T-helper 17 cell (primary cell): Measurements from ENCODE around the gene NUMA1. TPM values are rescaled to one million over a fixed set of nuclear protein-coding genes. Genes with fewer than 3 reads are reported as not detected.

Source experiments
- ATAC-seq: fragments of 150-1000 bp; cut with Tn5 transposase; 2 replicates; pipeline ENCODE4 v1.10.0; 2021; ENCODE audit warnings: mild to moderate bottlenecking, moderate library complexity
- DNase-seq, 3 donors: peaks; one replicate each; pipeline versions ENCODE4 v3.0.0 to v3.0.0-alpha.2; 2020 to 2021
- H3K9me3 ChIP-seq: one replicate; pipeline ENCODE4 v1.7.0; 2013; ENCODE audit warnings: low read length, mild to moderate bottlenecking; ENCODE audit not compliant: control insufficient read depth, poor library complexity, severe bottlenecking
- H3K27ac Mint-ChIP-seq: one replicate; pipeline ENCODE4 v1.8.0; 2022; ENCODE audit warnings: mild to moderate bottlenecking, moderate library complexity, mixed read lengths
- H3K27me3 Mint-ChIP-seq: one replicate; pipeline ENCODE4 v1.8.0; 2022; ENCODE audit warnings: mixed read lengths
- H3K36me3 Mint-ChIP-seq: one replicate; pipeline ENCODE4 v1.8.0; 2022; ENCODE audit warnings: low read depth, mixed read lengths
- H3K4me1 Mint-ChIP-seq: one replicate; pipeline ENCODE4 v1.8.0; 2022; ENCODE audit warnings: mild to moderate bottlenecking, mixed read lengths
- H3K4me3 Mint-ChIP-seq: one replicate; pipeline ENCODE4 v1.8.0; 2022; ENCODE audit warnings: mild to moderate bottlenecking, moderate library complexity, mixed read lengths
- total RNA-seq, 4 donors: library from RNA in 2 of 4; stranded (reverse) in 2 of 4; gene quantifications; one replicate each; pipeline ENCODE4 v1.2.3 and lab custom pipeline; 2022 to 2026

Gene NUMA1
- total RNA-seq, 2 donors from 2014 or later = 207 to 208 TPM

- no peak for ATAC-seq
- no peak for DNase-seq
- Mint-ChIP-seq H3K27me3 (no peaks in the 10 kb centered on the region), H3K36me3 (no peaks in the 10 kb centered on the region), H3K27ac (peak overlapping the region; percentile 97), H3K4me3 (no peak overlapping the region), H3K4me1 (peaks cover 32% of the 10 kb centered on the region)
- H3K9me3 ChIP-seq = no peaks in the 10 kb centered on the region
Observed at GRCh38 chr11:72085621-72086351, 5.4 kb upstream of the NUMA1 start.

- H3K36me3 Mint-ChIP-seq = no peaks in the 10 kb centered on the region
- H3K4me1 Mint-ChIP-seq = peaks cover 38% of the 10 kb centered on the region
- H3K27ac Mint-ChIP-seq = peak overlapping the region; percentile 97
- DNase-seq (no peak), ATAC-seq (no peak)
- no peak overlapping the region for H3K4me3 Mint-ChIP-seq
- no peaks in the 10 kb centered on the region for H3K27me3 Mint-ChIP-seq
- H3K9me3 ChIP-seq = no peaks in the 10 kb centered on the region
Observed at GRCh38 chr11:72084965-72085364, 4.6 kb upstream of the NUMA1 start.

- Mint-ChIP-seq H3K4me1 (peaks cover 39% of the 10 kb centered on the region), H3K27ac (peak overlapping the region; percentile 97), H3K27me3 (no peaks in the 10 kb centered on the region), H3K4me3 (no peak overlapping the region), H3K36me3 (no peaks in the 10 kb centered on the region)
- no peaks in the 10 kb centered on the region for H3K9me3 ChIP-seq
- DNase-seq = no peak
- ATAC-seq = no peak
Observed at GRCh38 chr11:72084076-72084475, 3.7 kb upstream of the NUMA1 start.

- H3K4me3 Mint-ChIP-seq = no peak overlapping the region
Observed at GRCh38 chr11:72083414-72083813, 3.1 kb upstream of the NUMA1 start.

GRCh38 chr11:72081821-72082453 is 1.6 kb upstream of the NUMA1 start:
- Mint-ChIP-seq H3K4me1 (peaks cover 48% of the 10 kb centered on the region), H3K4me3 (peak overlapping the region; percentile 78), H3K36me3 (no peaks in the 10 kb centered on the region)

More at GRCh38 chr11:72083414-72083813, 3.1 kb upstream of the NUMA1 start:
- no peak for DNase-seq
- Mint-ChIP-seq H3K27ac (peak overlapping the region; percentile 97), H3K36me3 (no peaks in the 10 kb centered on the region), H3K27me3 (no peaks in the 10 kb centered on the region), H3K4me1 (peaks cover 43% of the 10 kb centered on the region)
- no peak for ATAC-seq
- H3K9me3 ChIP-seq = no peaks in the 10 kb centered on the region

GRCh38 chr11:72081184-72081644 is 872 bp upstream of the NUMA1 start:
- peak overlapping the region; percentile 100 for H3K4me3 Mint-ChIP-seq
- ATAC-seq = no peak
- DNase-seq = no peak
- H3K4me1 Mint-ChIP-seq = peaks cover 51% of the 10 kb centered on the region
- H3K27me3 Mint-ChIP-seq = no peaks in the 10 kb centered on the region
- no peaks in the 10 kb centered on the region for H3K9me3 ChIP-seq
- no peaks in the 10 kb centered on the region for H3K36me3 Mint-ChIP-seq
- peak overlapping the region; percentile 97 for H3K27ac Mint-ChIP-seq

More at GRCh38 chr11:72081821-72082453, 1.6 kb upstream of the NUMA1 start:
- Mint-ChIP-seq H3K27me3 (no peaks in the 10 kb centered on the region), H3K27ac (peak overlapping the region; percentile 97)
- no peaks in the 10 kb centered on the region for H3K9me3 ChIP-seq
- no peak for DNase-seq
- ATAC-seq = no peak

GRCh38 chr11:72079819-72080325 is 470 bp downstream of the NUMA1 start:
- ATAC-seq = peak; percentile 29
- Mint-ChIP-seq H3K27me3 (no peaks in the 10 kb centered on the region), H3K27ac (peak overlapping the region; percentile 97), H3K36me3 (no peaks in the 10 kb centered on the region), H3K4me3 (peak overlapping the region; percentile 100), H3K4me1 (peaks cover 47% of the 10 kb centered on the region)
- peak in 1 of 3 donors; percentile 18 for DNase-seq
- no peaks in the 10 kb centered on the region for H3K9me3 ChIP-seq

- peaks cover 44% of the 10 kb centered on the region for H3K4me1 Mint-ChIP-seq
- H3K9me3 ChIP-seq = no peaks in the 10 kb centered on the region
- no peak for ATAC-seq
- peak overlapping the region; percentile 75 for H3K4me3 Mint-ChIP-seq
- no peak for DNase-seq
- no peaks in the 10 kb centered on the region for H3K36me3 Mint-ChIP-seq
- peak overlapping the region; percentile 97 for H3K27ac Mint-ChIP-seq
- no peaks in the 10 kb centered on the region for H3K27me3 Mint-ChIP-seq
Observed at GRCh38 chr11:72078477-72078876, 1.9 kb downstream of the NUMA1 start.

GRCh38 chr11:72075756-72076155 is 4.6 kb downstream of the NUMA1 start:
- no peak for DNase-seq
- H3K27me3 Mint-ChIP-seq = no peaks in the 10 kb centered on the region
- H3K9me3 ChIP-seq = no peaks in the 10 kb centered on the region
- H3K36me3 Mint-ChIP-seq = no peaks in the 10 kb centered on the region
- no peak for ATAC-seq
- peak overlapping the region; percentile 62 for H3K27ac Mint-ChIP-seq
- no peak overlapping the region for H3K4me3 Mint-ChIP-seq
- H3K4me1 Mint-ChIP-seq = peaks cover 38% of the 10 kb centered on the region

GRCh38 chr11:72075109-72075508 is 5.2 kb downstream of the NUMA1 start:
- ATAC-seq = no peak
- Mint-ChIP-seq H3K27ac (peak overlapping the region; percentile 62), H3K4me1 (peaks cover 36% of the 10 kb centered on the region), H3K27me3 (no peaks in the 10 kb centered on the region), H3K4me3 (no peak overlapping the region), H3K36me3 (no peaks in the 10 kb centered on the region)
- no peak for DNase-seq
- no peaks in the 10 kb centered on the region for H3K9me3 ChIP-seq

GRCh38 chr11:72072348-72072747 is 8.0 kb downstream of the NUMA1 start:
- ATAC-seq (no peak), DNase-seq (no peak)
- no peaks in the 10 kb centered on the region for H3K9me3 ChIP-seq
- peaks cover 7% of the 10 kb centered on the region for H3K36me3 Mint-ChIP-seq
- peaks cover 33% of the 10 kb centered on the region for H3K4me1 Mint-ChIP-seq
- no peaks in the 10 kb centered on the region for H3K27me3 Mint-ChIP-seq
- H3K27ac Mint-ChIP-seq = no peak overlapping the region
- H3K4me3 Mint-ChIP-seq = no peak overlapping the region

- Mint-ChIP-seq H3K27me3 (no peaks in the 10 kb centered on the region), H3K4me3 (no peak overlapping the region), H3K36me3 (peaks cover 9% of the 10 kb centered on the region), H3K27ac (peak overlapping the region; percentile 51), H3K4me1 (peaks cover 32% of the 10 kb centered on the region)
- H3K9me3 ChIP-seq = no peaks in the 10 kb centered on the region
- ATAC-seq = no peak
- DNase-seq = no peak
Observed at GRCh38 chr11:72070491-72070890, 9.9 kb downstream of the NUMA1 start.

- DNase-seq (no peak), ATAC-seq (peak; percentile 44)
- peak overlapping the region; percentile 51 for H3K27ac Mint-ChIP-seq
Observed at GRCh38 chr11:72069787-72070251, 10.5 kb downstream of the NUMA1 start.

More at GRCh38 chr11:72069787-72070251, 10.5 kb downstream of the NUMA1 start:
- Mint-ChIP-seq H3K4me1 (peaks cover 32% of the 10 kb centered on the region), H3K4me3 (peak overlapping the region; percentile 12), H3K36me3 (peaks cover 9% of the 10 kb centered on the region), H3K27me3 (no peaks in the 10 kb centered on the region)
- no peaks in the 10 kb centered on the region for H3K9me3 ChIP-seq
